ENCODE results near the gene PRCC.

The PRCC gene

GRCh38 chr1:156740741-156741480, 26.4 kb upstream of the PRCC start, which contains the start of gene MRPL24:
TSS of gene MRPL24 (minus strand) at chr1:156741088. CDS start at chr1:156738704, 2,384 bp downstream.
- peak within 1 kb of the TSS; percentile 91 for H3K4me3 ChIP-seq (ENCODE audit: low read length)
- TF ChIP-seq, protein P1, sequence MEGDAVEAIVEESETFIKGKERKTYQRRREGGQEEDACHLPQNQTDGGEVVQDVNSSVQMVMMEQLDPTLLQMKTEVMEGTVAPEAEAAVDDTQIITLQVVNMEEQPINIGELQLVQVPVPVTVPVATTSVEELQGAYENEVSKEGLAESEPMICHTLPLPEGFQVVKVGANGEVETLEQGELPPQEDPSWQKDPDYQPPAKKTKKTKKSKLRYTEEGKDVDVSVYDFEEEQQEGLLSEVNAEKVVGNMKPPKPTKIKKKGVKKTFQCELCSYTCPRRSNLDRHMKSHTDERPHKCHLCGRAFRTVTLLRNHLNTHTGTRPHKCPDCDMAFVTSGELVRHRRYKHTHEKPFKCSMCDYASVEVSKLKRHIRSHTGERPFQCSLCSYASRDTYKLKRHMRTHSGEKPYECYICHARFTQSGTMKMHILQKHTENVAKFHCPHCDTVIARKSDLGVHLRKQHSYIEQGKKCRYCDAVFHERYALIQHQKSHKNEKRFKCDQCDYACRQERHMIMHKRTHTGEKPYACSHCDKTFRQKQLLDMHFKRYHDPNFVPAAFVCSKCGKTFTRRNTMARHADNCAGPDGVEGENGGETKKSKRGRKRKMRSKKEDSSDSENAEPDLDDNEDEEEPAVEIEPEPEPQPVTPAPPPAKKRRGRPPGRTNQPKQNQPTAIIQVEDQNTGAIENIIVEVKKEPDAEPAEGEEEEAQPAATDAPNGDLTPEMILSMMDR (conservative IDR thresholded peaks at IDR 0.05; ENCODE audit: low read length), result no peak
- DNase-seq (ENCODE audit: low read depth), result peak; percentile 99

- TF ChIP-seq, protein P1 (conservative IDR thresholded peaks at IDR 0.05; ENCODE audit: low read length), result no peak
- peak overlapping the region; percentile 30 for H3K4me3 ChIP-seq (ENCODE audit: low read length)
- DNase-seq (ENCODE audit: low read depth), result no peak
These were observed 25.8 kb upstream of the PRCC start for GRCh38 chr1:156741481-156741983.

DNA sequence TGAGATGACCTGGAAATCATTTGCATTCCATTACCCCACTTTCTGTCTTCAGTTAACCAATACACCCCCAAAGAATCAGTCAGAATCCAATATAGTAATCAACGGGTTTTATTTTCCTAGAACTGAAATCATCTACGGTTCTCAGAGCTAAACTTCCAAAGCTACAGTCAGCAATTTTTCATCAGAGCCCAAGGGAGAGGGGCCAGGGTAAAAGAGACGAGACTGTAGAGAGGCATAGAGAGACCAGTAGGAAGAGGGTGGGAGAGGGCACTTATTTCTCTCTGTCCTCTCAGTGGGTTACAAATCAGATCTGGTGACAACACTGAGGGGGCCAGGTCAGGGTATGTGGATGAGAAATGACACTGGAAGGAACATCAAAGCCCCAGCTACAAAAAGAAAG, 25.3 kb upstream of the PRCC start:
- DNase-seq (ENCODE audit: low read depth), result no peak
- no peak overlapping the region for H3K4me3 ChIP-seq (ENCODE audit: low read length)
- TF ChIP-seq, protein P1 (conservative IDR thresholded peaks at IDR 0.05; ENCODE audit: low read length), result no peak

- TF ChIP-seq, protein P1 (conservative IDR thresholded peaks at IDR 0.05; ENCODE audit: low read length), result no peak
- no peak for DNase-seq (ENCODE audit: low read depth)
- no peak overlapping the region for H3K4me3 ChIP-seq (ENCODE audit: low read length)
These were observed 24.5 kb upstream of the PRCC start for GRCh38 chr1:156742801-156743200.

DNA sequence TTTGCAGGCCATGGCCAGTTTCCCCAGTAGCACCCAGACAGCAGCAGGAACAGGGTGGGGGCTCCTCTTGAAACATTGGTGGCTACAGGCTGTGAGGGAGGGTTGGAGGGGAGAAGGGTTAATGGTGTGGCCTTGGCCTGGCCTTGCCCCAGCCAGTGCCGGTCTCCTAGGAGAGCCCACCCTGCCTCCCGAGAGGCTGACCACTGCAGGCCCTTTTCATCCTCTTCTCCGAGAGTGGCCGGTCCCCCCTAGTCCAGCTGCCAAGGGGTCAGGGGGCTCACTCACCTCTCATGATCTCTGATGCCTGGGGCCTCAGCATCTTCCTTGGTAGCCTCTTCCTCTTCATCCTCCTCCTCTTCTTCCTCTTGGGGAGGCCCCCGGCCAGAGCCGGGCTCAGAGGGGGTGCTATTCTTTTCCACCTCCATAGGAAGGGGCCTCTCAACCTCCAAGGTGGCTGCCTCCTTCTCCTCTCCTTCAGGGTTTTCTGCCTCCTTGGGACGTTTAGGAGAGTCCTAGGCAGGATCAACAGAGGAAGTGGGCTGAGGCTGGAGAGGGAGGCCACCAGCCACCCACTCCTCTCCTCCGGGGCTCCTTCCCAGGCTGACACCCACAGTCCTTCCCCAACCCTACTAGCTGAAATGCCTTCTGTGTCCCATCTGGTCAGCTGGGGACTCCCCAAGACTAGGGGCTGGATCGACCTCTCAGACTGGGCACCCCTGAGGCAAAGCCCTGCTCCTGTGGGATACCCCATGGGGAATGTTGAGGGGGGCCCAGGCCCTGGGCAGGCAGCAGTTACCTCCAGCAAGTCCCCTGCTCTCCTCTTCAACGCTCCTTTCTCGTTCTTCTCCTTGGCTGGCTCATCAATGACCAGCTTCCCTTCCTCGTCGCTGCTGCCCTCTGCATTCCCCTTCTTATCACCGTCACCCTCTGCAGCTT, 23.7 kb upstream of the PRCC start:
- DNase-seq (ENCODE audit: low read depth), result no peak
- TF ChIP-seq, protein P1 (conservative IDR thresholded peaks at IDR 0.05; ENCODE audit: low read length), result no peak
- H3K4me3 ChIP-seq (ENCODE audit: low read length), result no peak overlapping the region

DNA sequence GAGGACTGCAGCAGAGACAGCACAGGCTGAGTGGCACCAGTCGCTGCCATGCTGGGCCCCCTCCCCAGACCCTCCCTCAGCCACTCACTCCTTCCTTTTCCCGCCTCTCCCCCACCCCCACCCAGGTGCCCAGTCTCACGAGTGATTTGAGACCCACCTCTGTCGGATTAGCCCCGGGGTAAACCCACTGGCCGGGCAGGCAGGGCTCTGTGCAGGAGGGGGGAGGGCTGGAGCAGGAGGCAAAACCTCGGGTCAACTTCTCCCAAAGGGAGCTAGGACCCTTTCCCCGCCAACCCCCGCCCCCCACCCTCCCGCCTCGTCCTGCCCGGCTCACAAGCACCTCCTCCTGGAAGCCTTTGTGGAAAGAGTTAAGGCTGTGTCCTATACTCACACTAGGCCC, 23.0 kb upstream of the PRCC start:
- H3K4me3 ChIP-seq (ENCODE audit: low read length), result no peak overlapping the region
- DNase-seq (ENCODE audit: low read depth), result no peak
- TF ChIP-seq, protein P1 (conservative IDR thresholded peaks at IDR 0.05; ENCODE audit: low read length), result no peak
